ENCODE data around the gene ZMYM4. TPM values are rescaled to one million over a fixed set of nuclear protein-coding genes. Genes with fewer than 3 reads are reported as not detected.
A peak's percentile ranks its signal among the peaks of the same experiment; 100 is the strongest.

ZMYM4 gene
- total RNA-seq, 1 experiment from 2014 or later: 60.3 TPM

GRCh38 chr1:35287807-35288640 lies 19.5 kb downstream of the ZMYM4 start:
- ATAC-seq (no peak), DNase-seq (ENCODE audit: low spot score) (no peak)
- TF ChIP-seq AFF4 (CRISPR knock-in tag; IDR thresholded peaks at IDR 0.05; ENCODE audit: borderline replicate concordance): no peak
- no peak for TF ChIP-seq NR2C2 (CRISPR knock-in tag; IDR thresholded peaks at IDR 0.05)
- TF ChIP-seq ZNF396 (CRISPR knock-in tag; IDR thresholded peaks at IDR 0.05; ENCODE audit: borderline replicate concordance): no peak
- TF ChIP-seq E2F5 (CRISPR knock-in tag; IDR thresholded peaks at IDR 0.05): no peak
- no peak for TF ChIP-seq FOXK1 (CRISPR knock-in tag; IDR thresholded peaks at IDR 0.05)
- CTCF ChIA-PET: no interaction called here
- no peaks in the 10 kb centered on the region for H3K27me3 Mint-ChIP-seq (ENCODE audit: low read depth)
- H3K9me3 Mint-ChIP-seq: no peaks in the 10 kb centered on the region
- H3K4me3 Mint-ChIP-seq: no peak overlapping the region
- POLR2A ChIA-PET: no interaction called here
- 0 out of 2 replicates have a peak, but pooled peaks cover 4% of the 10 kb centered on the region for H3K36me3 Mint-ChIP-seq
- H3K27ac Mint-ChIP-seq: peak overlapping the region; percentile 1; the same call in 1 of the 2 replicates
- H3K4me1 Mint-ChIP-seq: no peaks in the 10 kb centered on the region

GRCh38 chr1:35288761-35289160 lies 20.3 kb downstream of the ZMYM4 start:
- Mint-ChIP-seq H3K9me3 (no peaks in the 10 kb centered on the region), H3K36me3 (peaks cover 4% of the 10 kb centered on the region; the same call in 1 of the 2 replicates), H3K27ac (no peak overlapping the region), H3K4me3 (no peak overlapping the region), H3K27me3 (ENCODE audit: low read depth) (no peaks in the 10 kb centered on the region), H3K4me1 (no peaks in the 10 kb centered on the region)
- DNase-seq (ENCODE audit: low spot score): no peak
- ChIA-PET CTCF (no interaction called here), POLR2A (no interaction called here)
- ATAC-seq: no peak
- TF ChIP-seq ZNF396 (CRISPR knock-in tag; IDR thresholded peaks at IDR 0.05; ENCODE audit: borderline replicate concordance) (no peak), ZNF425 (CRISPR knock-in tag; conservative IDR thresholded peaks at IDR 0.05) (no peak), MLX (CRISPR knock-in tag; IDR thresholded peaks at IDR 0.05) (no peak), PREB (CRISPR knock-in tag; IDR thresholded peaks at IDR 0.05; ENCODE audit: borderline replicate concordance) (no peak), MXD4 (CRISPR knock-in tag; IDR thresholded peaks at IDR 0.05; ENCODE audit: borderline replicate concordance) (no peak), RELA (CRISPR knock-in tag; IDR thresholded peaks at IDR 0.05; ENCODE audit: borderline replicate concordance) (no peak), TCF7 (CRISPR knock-in tag; IDR thresholded peaks at IDR 0.05; ENCODE audit: low read depth) (no peak), RORB (CRISPR knock-in tag; IDR thresholded peaks at IDR 0.05) (no peak), NFYB (CRISPR knock-in tag; conservative IDR thresholded peaks at IDR 0.05; ENCODE audit: low read depth) (no peak), ZNF671 (CRISPR knock-in tag; IDR thresholded peaks at IDR 0.05) (no peak), GABPB1 (CRISPR knock-in tag; IDR thresholded peaks at IDR 0.05) (no peak), ZNF532 (CRISPR knock-in tag; IDR thresholded peaks at IDR 0.05; ENCODE audit: borderline replicate concordance) (no peak), FOXP4 (CRISPR knock-in tag; IDR thresholded peaks at IDR 0.05) (no peak), SMAD4 (CRISPR knock-in tag; IDR thresholded peaks at IDR 0.05) (no peak)

All from WTC11 (cell line).